Kidney epithelial cell (primary cell): ENCODE measurements around the gene TBKBP1. TPM values are rescaled to one million over a fixed set of nuclear protein-coding genes. Genes with fewer than 3 reads are reported as not detected.

ENCODE experiments used
- DNase-seq: peaks from one replicate; pipeline ENCODE4 v3.0.0-alpha.2; 2010; ENCODE audit warnings: low read depth
- H3K27me3 ChIP-seq: 2 replicates; pipeline ENCODE4 v1.6.0; 2011; ENCODE audit warnings: low read length; ENCODE audit not compliant: control insufficient read depth, insufficient read depth
- H3K36me3 ChIP-seq: 2 replicates; pipeline ENCODE4 v1.5.1; 2011; ENCODE audit warnings: low read length; ENCODE audit not compliant: control insufficient read depth, insufficient read depth
- H3K4me3 ChIP-seq: 2 replicates; pipeline ENCODE4 v1.5.1; 2011; ENCODE audit warnings: low read depth, mild to moderate bottlenecking, control low read depth, low read length
- total RNA-seq: library from RNA; depleted of rRNA; stranded (reverse); fragments of >200 nt; gene quantifications from 2 replicates; pipeline ENCODE4 v1.2.3, GENCODE V29; 2015
- TF ChIP-seq, protein P1 (sequence below): IDR thresholded peaks from 2 replicates; pipeline ENCODE4 v1.5.1; 2011; ENCODE audit warnings: mild to moderate bottlenecking, moderate library complexity, low read length, control low read depth, inconsistent platforms; ENCODE audit not compliant: insufficient read depth, poor library complexity, severe bottlenecking

TBKBP1 gene
- total RNA-seq, 1 donor from 2014 or later = 9.7 TPM

DNA sequence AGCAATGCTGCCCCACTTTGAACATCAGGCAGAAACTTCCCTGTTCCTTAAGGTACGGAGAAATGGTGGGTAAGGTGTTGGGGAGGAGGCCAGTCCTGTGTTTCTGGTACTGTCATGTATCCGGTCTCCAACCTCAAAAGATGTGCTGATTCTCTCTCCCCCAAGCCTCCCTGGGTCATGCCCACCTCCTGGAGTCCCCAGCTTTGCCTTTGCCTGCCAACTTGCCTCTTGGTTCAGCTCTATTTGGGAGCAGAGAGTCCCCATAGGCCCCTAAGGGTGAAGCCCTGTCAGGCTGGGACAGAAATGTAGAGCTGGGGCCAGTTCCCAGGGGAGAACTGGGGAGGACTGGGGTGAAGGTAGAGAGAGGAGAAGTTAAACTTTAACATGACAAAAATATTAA lies 37.4 kb downstream of the TBKBP1 start:
- Histone ChIP-seq H3K36me3 (no peaks in the 10 kb centered on the region), H3K4me3 (no peak overlapping the region), H3K27me3 (peaks cover 55% of the 10 kb centered on the region)
- TF ChIP-seq, protein P1, sequence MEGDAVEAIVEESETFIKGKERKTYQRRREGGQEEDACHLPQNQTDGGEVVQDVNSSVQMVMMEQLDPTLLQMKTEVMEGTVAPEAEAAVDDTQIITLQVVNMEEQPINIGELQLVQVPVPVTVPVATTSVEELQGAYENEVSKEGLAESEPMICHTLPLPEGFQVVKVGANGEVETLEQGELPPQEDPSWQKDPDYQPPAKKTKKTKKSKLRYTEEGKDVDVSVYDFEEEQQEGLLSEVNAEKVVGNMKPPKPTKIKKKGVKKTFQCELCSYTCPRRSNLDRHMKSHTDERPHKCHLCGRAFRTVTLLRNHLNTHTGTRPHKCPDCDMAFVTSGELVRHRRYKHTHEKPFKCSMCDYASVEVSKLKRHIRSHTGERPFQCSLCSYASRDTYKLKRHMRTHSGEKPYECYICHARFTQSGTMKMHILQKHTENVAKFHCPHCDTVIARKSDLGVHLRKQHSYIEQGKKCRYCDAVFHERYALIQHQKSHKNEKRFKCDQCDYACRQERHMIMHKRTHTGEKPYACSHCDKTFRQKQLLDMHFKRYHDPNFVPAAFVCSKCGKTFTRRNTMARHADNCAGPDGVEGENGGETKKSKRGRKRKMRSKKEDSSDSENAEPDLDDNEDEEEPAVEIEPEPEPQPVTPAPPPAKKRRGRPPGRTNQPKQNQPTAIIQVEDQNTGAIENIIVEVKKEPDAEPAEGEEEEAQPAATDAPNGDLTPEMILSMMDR = no peak
- DNase-seq = no peak

DNA sequence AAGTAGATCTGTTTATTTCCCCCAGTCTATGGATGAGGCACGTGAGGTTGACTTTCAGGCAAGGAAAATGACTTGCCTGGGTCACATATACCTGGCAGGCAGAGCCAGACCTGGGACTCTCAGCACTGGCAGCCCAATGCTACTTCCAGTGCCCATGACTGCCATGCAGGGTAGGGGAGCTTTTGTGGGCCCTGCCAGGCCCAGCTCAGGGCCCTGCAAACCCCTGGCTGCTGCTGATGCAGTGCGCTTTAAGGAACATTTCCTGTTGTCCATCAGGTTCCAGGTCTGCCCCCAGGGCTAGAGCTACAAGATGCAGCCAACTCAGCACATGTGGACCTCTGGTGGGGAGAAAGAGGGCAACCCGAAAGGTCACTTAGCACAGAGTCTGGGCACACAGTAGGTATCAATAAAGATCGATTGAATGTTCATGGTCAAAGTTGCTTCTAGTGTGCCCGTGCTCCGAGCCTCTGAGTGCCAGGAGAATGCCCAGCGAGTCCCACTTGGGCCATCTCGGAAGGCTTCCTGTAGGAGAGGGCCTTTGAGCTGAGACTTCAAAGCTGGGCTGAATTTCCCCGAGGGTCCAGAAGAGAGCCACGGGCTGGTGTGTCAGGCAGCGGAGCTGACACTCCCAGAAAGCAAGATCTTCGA lies 38.6 kb downstream of the TBKBP1 start:
- H3K4me3 ChIP-seq = no peak overlapping the region
- TF ChIP-seq, protein P1 = no peak
- peaks cover 58% of the 10 kb centered on the region for H3K27me3 ChIP-seq
- no peak for DNase-seq
- H3K36me3 ChIP-seq = no peaks in the 10 kb centered on the region

DNA sequence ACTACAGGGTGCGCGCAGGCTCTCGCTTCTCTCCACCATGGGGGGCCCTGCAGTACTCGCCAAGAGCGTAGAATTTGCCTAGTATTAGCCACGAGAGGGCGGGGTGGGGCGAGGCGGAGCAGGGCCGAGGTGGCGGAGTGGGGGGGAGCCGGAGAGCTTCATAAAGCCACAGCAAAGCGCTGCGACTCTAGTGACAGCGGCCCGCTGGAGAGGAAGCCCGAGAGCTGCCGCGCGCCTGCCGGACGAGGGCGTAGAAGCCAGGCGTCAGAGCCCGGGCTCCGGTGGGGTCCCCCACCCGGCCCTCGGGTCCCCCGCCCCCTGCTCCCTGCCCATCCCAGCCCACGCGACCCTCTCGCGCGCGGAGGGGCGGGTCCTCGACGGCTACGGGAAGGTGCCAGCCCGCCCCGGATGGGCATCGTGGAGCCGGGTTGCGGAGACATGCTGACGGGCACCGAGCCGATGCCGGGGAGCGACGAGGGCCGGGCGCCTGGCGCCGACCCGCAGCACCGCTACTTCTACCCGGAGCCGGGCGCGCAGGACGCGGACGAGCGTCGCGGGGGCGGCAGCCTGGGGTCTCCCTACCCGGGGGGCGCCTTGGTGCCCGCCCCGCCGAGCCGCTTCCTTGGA lies 39.2 kb downstream of the TBKBP1 start, which contains the start of gene TBX21:
TBX21 (plus strand) TSS at position 190 of the 627 bp plus-strand sequence; CDS start at position 409, 219 bp downstream.
- no peak for DNase-seq

DNA sequence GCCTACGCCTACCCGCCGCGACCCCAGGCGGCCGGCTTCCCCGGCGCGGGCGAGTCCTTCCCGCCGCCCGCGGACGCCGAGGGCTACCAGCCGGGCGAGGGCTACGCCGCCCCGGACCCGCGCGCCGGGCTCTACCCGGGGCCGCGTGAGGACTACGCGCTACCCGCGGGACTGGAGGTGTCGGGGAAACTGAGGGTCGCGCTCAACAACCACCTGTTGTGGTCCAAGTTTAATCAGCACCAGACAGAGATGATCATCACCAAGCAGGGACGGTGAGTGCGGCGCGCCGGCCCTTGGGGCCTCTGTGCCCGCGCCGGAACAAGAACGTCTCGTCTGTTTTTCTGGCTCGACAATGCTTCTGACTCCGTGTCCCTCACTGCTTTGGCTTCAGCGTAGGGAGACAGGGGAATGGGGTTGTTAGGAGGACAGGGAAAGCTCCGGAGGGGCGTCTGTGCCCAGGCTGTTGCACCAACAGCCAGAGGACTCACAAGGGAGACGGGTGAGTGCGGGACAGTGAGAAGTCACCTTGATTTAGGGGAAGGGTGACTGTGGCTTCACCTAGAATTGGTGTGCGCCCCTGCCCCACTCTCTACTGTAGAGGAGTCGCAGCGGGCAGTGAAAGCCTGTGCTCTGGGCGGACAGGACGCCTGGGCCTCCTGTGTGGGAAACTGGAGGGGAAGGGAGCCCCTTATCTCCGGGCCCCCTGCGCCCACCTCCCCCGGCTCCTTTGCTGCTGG lies 39.9 kb downstream of the TBKBP1 start:
- TF ChIP-seq, protein P1 = no peak
- H3K4me3 ChIP-seq = peak overlapping the region; percentile 18
- no peaks in the 10 kb centered on the region for H3K36me3 ChIP-seq
- DNase-seq = no peak
- peaks cover 55% of the 10 kb centered on the region for H3K27me3 ChIP-seq

More for the DNA sequence above, 39.2 kb downstream of the TBKBP1 start, which contains the start of gene TBX21:
- Histone ChIP-seq H3K4me3 (peak within 1 kb of the TSS; percentile 18), H3K27me3 (peaks cover 58% of the 10 kb centered on the region), H3K36me3 (no peaks in the 10 kb centered on the region)
- TF ChIP-seq, protein P1 = peak; percentile 28

DNA sequence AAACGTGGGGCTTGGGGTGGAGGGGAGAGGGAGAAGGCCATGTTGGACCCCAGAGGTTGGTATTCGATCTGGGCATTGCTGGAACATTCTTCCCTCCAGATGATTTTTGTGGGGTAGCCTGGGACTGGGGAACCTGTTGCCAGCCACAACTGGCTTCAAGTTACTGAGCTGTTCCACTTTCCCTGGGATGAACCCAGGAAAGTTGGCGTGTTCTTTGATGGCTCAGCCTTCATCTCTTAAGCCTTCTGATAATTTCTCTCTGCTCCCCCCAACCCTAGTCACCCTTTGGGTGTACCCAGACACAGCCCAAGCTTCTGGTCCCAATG lies 41.1 kb downstream of the TBKBP1 start:
- TF ChIP-seq, protein P1 = no peak
- H3K36me3 ChIP-seq = no peaks in the 10 kb centered on the region
- H3K4me3 ChIP-seq = no peak overlapping the region
- DNase-seq = no peak
- peaks cover 55% of the 10 kb centered on the region for H3K27me3 ChIP-seq
